Bronchial epithelial cell (primary cell): Measurements from ENCODE around the gene UTP3. TPM values are rescaled to one million over a fixed set of nuclear protein-coding genes. Genes with fewer than 3 reads are reported as not detected.

Source experiments
- DNase-seq: peaks from one replicate; pipeline ENCODE4 v3.0.0-alpha.2; 2010; ENCODE audit warnings: low read depth
- FAIRE-seq: peaks from 2 replicates; lab custom pipeline; 2011; peaks lifted over from hg19 to GRCh38; lab: Jason Lieb, UNC
- H3K27me3 ChIP-seq: 2 replicates; pipeline ENCODE4 v1.5.1; 2011; ENCODE audit warnings: low read length; ENCODE audit not compliant: control insufficient read depth, insufficient read depth
- H3K36me3 ChIP-seq: 2 replicates; pipeline ENCODE4 v1.5.1; 2011; ENCODE audit warnings: low read length; ENCODE audit not compliant: control insufficient read depth, insufficient read depth
- H3K4me3 ChIP-seq: 2 replicates; pipeline ENCODE4 v1.5.1; 2011; ENCODE audit warnings: mild to moderate bottlenecking, low read depth, low read length, control low read depth
- CTCF ChIP-seq: IDR thresholded peaks from 2 replicates; pipeline ENCODE4 v1.5.1; 2011; ENCODE audit warnings: mild to moderate bottlenecking, moderate library complexity, low read length, control low read depth, inconsistent platforms; ENCODE audit not compliant: insufficient read depth, severe bottlenecking
- total RNA-seq: library from RNA; depleted of rRNA; stranded (reverse); fragments of >200 nt; gene quantifications from 2 replicates; pipeline ENCODE4 v1.2.1, GENCODE V29; 2014

Gene UTP3
- total RNA-seq, 1 donor from 2014 or later: 15.0 TPM

- no peaks in the 10 kb centered on the region for H3K36me3 ChIP-seq
- DNase-seq (peak; percentile 69), FAIRE-seq (no peak)
- no peak overlapping the region for H3K4me3 ChIP-seq
- no peak for TF ChIP-seq CTCF
- H3K27me3 ChIP-seq: no peaks in the 10 kb centered on the region
Observed at GRCh38 chr4:70714079-70714887, 26.0 kb downstream of the UTP3 start.

GRCh38 chr4:70715097-70715496 is 26.8 kb downstream of the UTP3 start:
- no peaks in the 10 kb centered on the region for H3K27me3 ChIP-seq
- H3K4me3 ChIP-seq: no peak overlapping the region
- TF ChIP-seq CTCF: no peak
- DNase-seq: no peak
- no peaks in the 10 kb centered on the region for H3K36me3 ChIP-seq
- FAIRE-seq: no peak

- Histone ChIP-seq H3K4me3 (no peak overlapping the region), H3K36me3 (no peaks in the 10 kb centered on the region), H3K27me3 (no peaks in the 10 kb centered on the region)
- no peak for TF ChIP-seq CTCF
- peak; percentile 83 for DNase-seq
- FAIRE-seq: no peak
Observed at GRCh38 chr4:70718811-70719604, 30.7 kb downstream of the UTP3 start.

GRCh38 chr4:70721747-70722146 is 33.4 kb downstream of the UTP3 start, which contains the start of gene RUFY3:
RUFY3 (plus strand) TSS chr4:70721964; CDS start chr4:70722574, 610 bp downstream.
- TF ChIP-seq CTCF: no peak
- Histone ChIP-seq H3K36me3 (no peaks in the 10 kb centered on the region), H3K27me3 (no peaks in the 10 kb centered on the region), H3K4me3 (no peak within 1 kb of the TSS)
- no peak for FAIRE-seq
- DNase-seq: no peak

GRCh38 chr4:70722199-70722791 is 34.0 kb downstream of the UTP3 start:
- H3K4me3 ChIP-seq: no peak overlapping the region
- no peaks in the 10 kb centered on the region for H3K36me3 ChIP-seq
- FAIRE-seq (peak; percentile 75), DNase-seq (no peak)
- TF ChIP-seq CTCF: no peak
- H3K27me3 ChIP-seq: no peaks in the 10 kb centered on the region
